HL-60 (cell line): ENCODE measurements around the gene PLCB1.

ENCODE experiments used
- POLR2AphosphoS5 ChIP-seq: IDR thresholded peaks from 2 replicates; pipeline ENCODE4 v1.6.1; 2012; ENCODE audit warnings: low read depth
- REST ChIP-seq: IDR thresholded peaks from 2 replicates; pipeline ENCODE4 v1.6.1; 2012; ENCODE audit warnings: low read depth; ENCODE audit not compliant: insufficient replicate concordance
- SPI1 ChIP-seq: IDR thresholded peaks from 2 replicates; pipeline ENCODE4 v1.6.1; 2012; ENCODE audit warnings: low read depth, mild to moderate bottlenecking, borderline replicate concordance
- TF ChIP-seq, protein P1 (sequence below): IDR thresholded peaks from one replicate; pipeline ENCODE4 v1.5.1; 2011; ENCODE audit warnings: low read length, control low read depth, inconsistent platforms; ENCODE audit not compliant: insufficient read depth

GRCh38 chr20:8357703-8358102 is 225.6 kb downstream of the PLCB1 start:
- TF ChIP-seq, protein P1, sequence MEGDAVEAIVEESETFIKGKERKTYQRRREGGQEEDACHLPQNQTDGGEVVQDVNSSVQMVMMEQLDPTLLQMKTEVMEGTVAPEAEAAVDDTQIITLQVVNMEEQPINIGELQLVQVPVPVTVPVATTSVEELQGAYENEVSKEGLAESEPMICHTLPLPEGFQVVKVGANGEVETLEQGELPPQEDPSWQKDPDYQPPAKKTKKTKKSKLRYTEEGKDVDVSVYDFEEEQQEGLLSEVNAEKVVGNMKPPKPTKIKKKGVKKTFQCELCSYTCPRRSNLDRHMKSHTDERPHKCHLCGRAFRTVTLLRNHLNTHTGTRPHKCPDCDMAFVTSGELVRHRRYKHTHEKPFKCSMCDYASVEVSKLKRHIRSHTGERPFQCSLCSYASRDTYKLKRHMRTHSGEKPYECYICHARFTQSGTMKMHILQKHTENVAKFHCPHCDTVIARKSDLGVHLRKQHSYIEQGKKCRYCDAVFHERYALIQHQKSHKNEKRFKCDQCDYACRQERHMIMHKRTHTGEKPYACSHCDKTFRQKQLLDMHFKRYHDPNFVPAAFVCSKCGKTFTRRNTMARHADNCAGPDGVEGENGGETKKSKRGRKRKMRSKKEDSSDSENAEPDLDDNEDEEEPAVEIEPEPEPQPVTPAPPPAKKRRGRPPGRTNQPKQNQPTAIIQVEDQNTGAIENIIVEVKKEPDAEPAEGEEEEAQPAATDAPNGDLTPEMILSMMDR: no peak
- no peak for TF ChIP-seq POLR2AphosphoS5
- no peak for TF ChIP-seq SPI1
- no peak for TF ChIP-seq REST
